AG04449 (cell line): ENCODE data around the gene KCNIP1.

Experiments used
- CTCF ChIA-PET: fragments of 350-600 bp; formaldehyde crosslinking; extraction: SDS; loops from one replicate; lab custom pipeline; 2021; ENCODE audit warnings: antibody characterized with exemption; lab: Yijun Ruan, JAX
- POLR2A ChIA-PET: fragments of 400-600, 350-600 bp; formaldehyde crosslinking; extraction: SDS; loops from one replicate; lab custom pipeline; 2020; ENCODE audit warnings: antibody characterized with exemption, inconsistent platforms; lab: Yijun Ruan, JAX
- DNase-seq: peaks from one replicate; pipeline ENCODE4 v3.0.0-alpha.2; 2010; ENCODE audit warnings: low read depth, low spot score
- H3K4me3 ChIP-seq: 2 replicates; pipeline ENCODE4 v1.5.1; 2011; ENCODE audit warnings: low read depth, mild to moderate bottlenecking, control low read depth, low read length
- CTCF ChIP-seq: IDR thresholded peaks from one replicate; pipeline ENCODE4 v1.5.1; 2011; ENCODE audit warnings: mild to moderate bottlenecking, moderate library complexity, low read length, control low read depth, inconsistent platforms; ENCODE audit not compliant: insufficient read depth; ENCODE audit errors: missing control alignments

KCNIP1 gene

GRCh38 chr5:170468633-170469285 lies 35.1 kb upstream of the KCNIP1 start:
- ChIA-PET CTCF (interaction anchor here (0.8 kb wide), 1 partner anchor 163 kb away, joined by 3 read pairs; no protein-coding TSS in a partner anchor), POLR2A (no interaction called here)
- H3K4me3 ChIP-seq, result no peak overlapping the region
- no peak for TF ChIP-seq CTCF
- no peak for DNase-seq

- H3K4me3 ChIP-seq, result no peak overlapping the region
- no peak for DNase-seq
- ChIA-PET POLR2A (no interaction called here), CTCF (interaction anchor here (0.8 to 1.7 kb wide), 2 partner anchors 154 to 162 kb away, joined by 3 to 4 read pairs; no protein-coding TSS in a partner anchor)
- TF ChIP-seq CTCF, result no peak
Observed at GRCh38 chr5:170469414-170469813, 34.4 kb upstream of the KCNIP1 start.

GRCh38 chr5:170470275-170470674 lies 33.5 kb upstream of the KCNIP1 start:
- CTCF ChIA-PET, result interaction anchor here (1.0 to 1.7 kb wide), 2 partner anchors 145 to 153 kb away, joined by 3 to 4 read pairs; no protein-coding TSS in a partner anchor
- H3K4me3 ChIP-seq, result no peak overlapping the region
- DNase-seq, result no peak
- TF ChIP-seq CTCF, result no peak
- POLR2A ChIA-PET, result no interaction called here

- no peak for TF ChIP-seq CTCF
- no peak for DNase-seq
- H3K4me3 ChIP-seq, result no peak overlapping the region
- ChIA-PET POLR2A (no interaction called here), CTCF (interaction anchor here (1.0 to 1.7 kb wide), 2 partner anchors 144 to 153 kb away, joined by 3 to 4 read pairs; no protein-coding TSS in a partner anchor)
Observed at GRCh38 chr5:170470808-170471404, 32.9 kb upstream of the KCNIP1 start.

- ChIA-PET POLR2A (no interaction called here), CTCF (interaction anchor here (1.0 kb wide), 1 partner anchor 144 kb away, joined by 3 read pairs; no protein-coding TSS in a partner anchor)
- no peak for DNase-seq
- H3K4me3 ChIP-seq, result no peak overlapping the region
- no peak for TF ChIP-seq CTCF
Observed at GRCh38 chr5:170471551-170472178, 32.2 kb upstream of the KCNIP1 start.

- no peak overlapping the region for H3K4me3 ChIP-seq
- no peak for DNase-seq
- TF ChIP-seq CTCF, result no peak
- ChIA-PET POLR2A (no interaction called here), CTCF (no interaction called here)
Observed at GRCh38 chr5:170473642-170474041, 30.2 kb upstream of the KCNIP1 start.
